Small intestine (tissue), 7 donors: ENCODE results near the gene SALL2. TPM values are rescaled to one million over a fixed set of nuclear protein-coding genes. Genes with fewer than 3 reads are reported as not detected.
A peak's percentile ranks its signal among the peaks of the same experiment; 100 is the strongest.

Experiments used
- DNase-seq, 2 donors: peaks; one replicate each; pipeline versions ENCODE4 v3.0.0 to v3.0.0-alpha.2; 2013
- FAIRE-seq: peaks from 2 replicates; lab custom pipeline; 2012; peaks lifted over from hg19 to GRCh38; lab: Jason Lieb, UNC
- H3K27ac ChIP-seq, 3 donors: one replicate each; pipeline ENCODE4 v1.5.1; 2013; ENCODE audit warnings: low read length in 2 of 3, mild to moderate bottlenecking in 2 of 3, control low read depth in 1 of 3, inconsistent platforms in 1 of 3, low read depth in 1 of 3, moderate library complexity in 1 of 3
- H3K27me3 ChIP-seq, 3 donors: one replicate each; pipeline ENCODE4 v1.6.1; 2013; ENCODE audit warnings: low read length in 3 of 3, inconsistent platforms in 1 of 3; ENCODE audit not compliant: control insufficient read depth in 3 of 3, insufficient read depth in 3 of 3
- H3K36me3 ChIP-seq, 3 donors: one replicate each; pipeline ENCODE4 v1.6.1; 2013; ENCODE audit warnings: low read length in 3 of 3, inconsistent platforms in 1 of 3, low read depth in 1 of 3, mild to moderate bottlenecking in 1 of 3, moderate library complexity in 1 of 3; ENCODE audit not compliant: control insufficient read depth in 3 of 3, insufficient read depth in 2 of 3
- H3K4me1 ChIP-seq, 3 donors: one replicate each; pipeline ENCODE4 v1.6.1; 2013; ENCODE audit warnings: low read length in 2 of 3, inconsistent platforms in 1 of 3, low read depth in 1 of 3, mild to moderate bottlenecking in 1 of 3, moderate library complexity in 1 of 3; ENCODE audit not compliant: control insufficient read depth in 3 of 3, insufficient read depth in 2 of 3
- H3K4me3 ChIP-seq, 3 donors: one replicate each; pipeline ENCODE4 v1.5.1; 2013; ENCODE audit warnings: low read length in 3 of 3, control low read depth in 1 of 3, inconsistent platforms in 1 of 3, low read depth in 1 of 3, mild to moderate bottlenecking in 1 of 3, moderate library complexity in 1 of 3
- H3K9me3 ChIP-seq, 2 donors: one replicate each; pipeline ENCODE4 v1.6.1; 2013; ENCODE audit warnings: low read depth in 1 of 2, low read length in 1 of 2; ENCODE audit not compliant: control insufficient read depth in 2 of 2, insufficient read depth in 1 of 2
- WGBS, 3 donors: extraction: QIAGEN DNeasy Blood & Tissue Kit; methylation state at CpG; one replicate each; pipeline ENCODE4 v1.1.7; 2013; 5-methylcytosine and 5-hydroxymethylcytosine counted together
- polyA plus RNA-seq, 4 donors: library from polyadenylated mRNA; stranded (reverse) in 3 of 4; unstranded in 1 of 4; fragments of 200-250 nt in 3 of 4; fragments of 120-200 nt in 1 of 4; gene quantifications; one replicate each; pipeline versions ENCODE4 v1.2.1 to v1.2.3, GENCODE V29; 2013
- donor health status: healthy with polysubstance abuse.
- donor health status: control.
- donor health status: control.
- donor health status: Bipolar disorder and iron deficiency.
- donor health status: healthy.

Gene SALL2
- polyA plus RNA-seq, 4 donors, result 1.6 to 6.2 (median 2.5) TPM; not detected in 1

GRCh38 chr14:21494902-21495762 lies 31.0 kb downstream of the SALL2 start:
- H3K4me1 ChIP-seq, result no peaks in the 10 kb centered on the region
- H3K4me3 ChIP-seq, result no peak overlapping the region
- no peaks in the 10 kb centered on the region for H3K27me3 ChIP-seq
- H3K36me3 ChIP-seq, result peaks cover 23 to 51% (median 25%) of the 10 kb centered on the region in 3 donors
- FAIRE-seq, result no peak
- 72 to 94% (median 88%) methylated on average over 2 of the region's 2 CpGs for WGBS, 3 donors
- no peaks in the 10 kb centered on the region for H3K9me3 ChIP-seq
- H3K27ac ChIP-seq, result no peak overlapping the region
- DNase-seq, result no peak

- no peaks in the 10 kb centered on the region for H3K27me3 ChIP-seq
These were observed 39.5 kb downstream of the SALL2 start for GRCh38 chr14:21486640-21487087.

GRCh38 chr14:21476925-21477681 lies 49.0 kb downstream of the SALL2 start, which contains the start of the genes RAB2B and TOX4:
TSS of gene RAB2B (minus strand) at chr14:21476959. CDS start at chr14:21476872, 87 bp downstream.
TSS of gene TOX4 (plus strand) at chr14:21477195. CDS start at chr14:21477279, 84 bp downstream.
- DNase-seq (peak; percentile 99), FAIRE-seq (no peak)
- H3K27me3 ChIP-seq, result no peaks in the 10 kb centered on the region
- H3K27ac ChIP-seq, result peak within 1 kb of the TSS; percentile 82 to 95 (median 90)
- H3K4me1 ChIP-seq, result peaks cover 0 to 4% (median 2%) of the 10 kb centered on the region in 3 donors
- H3K4me3 ChIP-seq, result peak within 1 kb of the TSS; percentile 75 to 91 (median 89)
- H3K9me3 ChIP-seq, result no peaks in the 10 kb centered on the region
- 0 to 1% (median 0%) methylated on average over 49 of the region's 49 CpGs for WGBS, 3 donors
- H3K36me3 ChIP-seq, result peaks cover 0 to 20% (median 7%) of the 10 kb centered on the region in 3 donors

More at GRCh38 chr14:21486640-21487087, 39.5 kb downstream of the SALL2 start:
- Histone ChIP-seq H3K9me3 (no peaks in the 10 kb centered on the region), H3K27ac (no peak overlapping the region), H3K4me3 (no peak overlapping the region), H3K4me1 (no peaks in the 10 kb centered on the region), H3K36me3 (peaks cover 7 to 30% (median 10%) of the 10 kb centered on the region in 3 donors)
- no peak for DNase-seq
- FAIRE-seq, result no peak
- 78 to 90% (median 84%) methylated on average over 1 of the region's 1 CpG for WGBS, 3 donors

GRCh38 chr14:21476523-21476924 lies 49.6 kb downstream of the SALL2 start:
- FAIRE-seq, result no peak
- Histone ChIP-seq H3K9me3 (no peaks in the 10 kb centered on the region), H3K36me3 (peaks cover 0 to 20% (median 7%) of the 10 kb centered on the region in 3 donors), H3K4me1 (peaks cover 0 to 4% (median 2%) of the 10 kb centered on the region in 3 donors), H3K4me3 (peak overlapping the region; percentile 40 to 91 (median 71)), H3K27ac (peak overlapping the region; percentile 73 to 93 (median 81)), H3K27me3 (no peaks in the 10 kb centered on the region)
- peak in 1 of 2 donors; percentile 92 for DNase-seq
- WGBS, 3 donors, result 0 to 2% (median 1%) methylated on average over 24 to 27 of the region's 27 CpGs

GRCh38 chr14:21475767-21476522 lies 50.2 kb downstream of the SALL2 start:
- peaks cover 0 to 20% (median 5%) of the 10 kb centered on the region in 3 donors for H3K36me3 ChIP-seq
- peaks cover 0 to 4% (median 2%) of the 10 kb centered on the region in 3 donors for H3K4me1 ChIP-seq
- FAIRE-seq (no peak), DNase-seq (peak in 1 of 2 donors; percentile 15)
- H3K27ac ChIP-seq, result peak overlapping the region; percentile 73 to 93 (median 81)
- H3K4me3 ChIP-seq, result peak overlapping the region; percentile 40 to 91 (median 71)
- WGBS, 3 donors, result 7 to 29% (median 17%) methylated on average over 10 of the region's 10 CpGs
- no peaks in the 10 kb centered on the region for H3K9me3 ChIP-seq
- H3K27me3 ChIP-seq, result no peaks in the 10 kb centered on the region

Other genes with a start within 250 kb of the SALL2 start
- gene RPGRIP1, start 246.3 kb downstream of the SALL2 start, polyA plus RNA-seq, result under 1 TPM in 2 of 4 donors, not detected in 2; 0.44 to 0.73 TPM
- gene SUPT16H, start 142.3 kb downstream of the SALL2 start, polyA plus RNA-seq, result 10 to 100 TPM; 27.7 to 78.9 (median 46.6) TPM
- gene CHD8, start 70.2 kb downstream of the SALL2 start, polyA plus RNA-seq, result 10 to 100 TPM; 18.1 to 40.7 (median 22.9) TPM
- gene RAB2B, start 49.4 kb downstream of the SALL2 start, polyA plus RNA-seq, result 10 to 100 TPM in 1 of 4 donors, 1 to 10 TPM in 3; 7.4 to 24.9 (median 8.0) TPM
- 10 to 100 TPM; 20.4 to 54.0 (median 24.7) TPM for gene TOX4, start 49.2 kb downstream of the SALL2 start, polyA plus RNA-seq
- 10 to 100 TPM; 12.3 to 47.4 (median 19.9) TPM for gene METTL3, start 15.0 kb downstream of the SALL2 start, polyA plus RNA-seq
- gene OR10G3, start 53.7 kb upstream of the SALL2 start, polyA plus RNA-seq, result not detected
- gene OR10G2, start 108.6 kb upstream of the SALL2 start, polyA plus RNA-seq, result not detected
- gene OR4E2, start 127.5 kb upstream of the SALL2 start, polyA plus RNA-seq, result not detected
- gene OR4E1, start 147.5 kb upstream of the SALL2 start, polyA plus RNA-seq, result not detected